T-helper 17 cell (primary cell): ENCODE data around the gene FAM209A. TPM values are rescaled to one million over a fixed set of nuclear protein-coding genes. Genes with fewer than 3 reads are reported as not detected.
"Not testable (repeated sequence)": the region's sequence is repeated elsewhere in the genome, so short reads cannot be mapped to it uniquely, and the experiment has no call there.

Experiments used
- ATAC-seq: fragments of 150-1000 bp; cut with Tn5 transposase; 2 replicates; pipeline ENCODE4 v1.10.0; 2021; ENCODE audit warnings: mild to moderate bottlenecking, moderate library complexity
- DNase-seq, 3 donors: peaks; one replicate each; pipeline versions ENCODE4 v3.0.0 to v3.0.0-alpha.2; 2020 to 2021
- H3K9me3 ChIP-seq: one replicate; pipeline ENCODE4 v1.7.0; 2013; ENCODE audit warnings: low read length, mild to moderate bottlenecking; ENCODE audit not compliant: control insufficient read depth, poor library complexity, severe bottlenecking
- H3K27ac Mint-ChIP-seq: one replicate; pipeline ENCODE4 v1.8.0; 2022; ENCODE audit warnings: mild to moderate bottlenecking, moderate library complexity, mixed read lengths
- H3K27me3 Mint-ChIP-seq: one replicate; pipeline ENCODE4 v1.8.0; 2022; ENCODE audit warnings: mixed read lengths
- H3K36me3 Mint-ChIP-seq: one replicate; pipeline ENCODE4 v1.8.0; 2022; ENCODE audit warnings: low read depth, mixed read lengths
- H3K4me1 Mint-ChIP-seq: one replicate; pipeline ENCODE4 v1.8.0; 2022; ENCODE audit warnings: mild to moderate bottlenecking, mixed read lengths
- H3K4me3 Mint-ChIP-seq: one replicate; pipeline ENCODE4 v1.8.0; 2022; ENCODE audit warnings: mild to moderate bottlenecking, moderate library complexity, mixed read lengths
- total RNA-seq, 4 donors: library from RNA in 2 of 4; stranded (reverse) in 2 of 4; gene quantifications; one replicate each; pipeline ENCODE4 v1.2.3 and lab custom pipeline; 2022 to 2026

The FAM209A gene
- total RNA-seq (1 to 10 TPM; 3.8 to 6.7 TPM), total RNA-seq (lab: John Stamatoyannopoulos, UW) (2.4 reads per million in 2 donors)

- not testable (repeated sequence) for H3K27me3 Mint-ChIP-seq, H3K9me3 ChIP-seq, H3K4me3 Mint-ChIP-seq, ATAC-seq, H3K4me1 Mint-ChIP-seq, DNase-seq, H3K36me3 Mint-ChIP-seq
- peak within 1 kb of the TSS; percentile 12 for H3K27ac Mint-ChIP-seq
Observed at GRCh38 chr20:56524444-56524843, at the start of gene FAM209A. FAM209A (plus strand) TSS chr20:56524744; CDS start chr20:56524809, 65 bp downstream.

- peak overlapping the region; percentile 83 for H3K27ac Mint-ChIP-seq
- H3K4me1 Mint-ChIP-seq: peaks cover 39% of the 10 kb centered on the region
- peaks cover 19% of the 10 kb centered on the region for H3K36me3 Mint-ChIP-seq
- no peak overlapping the region for H3K4me3 Mint-ChIP-seq
- no peaks in the 10 kb centered on the region for H3K9me3 ChIP-seq
- ATAC-seq: peak; percentile 39
- no peak for DNase-seq
- H3K27me3 Mint-ChIP-seq: no peaks in the 10 kb centered on the region
Observed at GRCh38 chr20:56483970-56484369, 40.6 kb upstream of the FAM209A start.

GRCh38 chr20:56487216-56487615 lies 37.3 kb upstream of the FAM209A start:
- Mint-ChIP-seq H3K36me3 (peaks cover 13% of the 10 kb centered on the region), H3K4me1 (peaks cover 29% of the 10 kb centered on the region), H3K27ac (no peak overlapping the region), H3K4me3 (no peak overlapping the region), H3K27me3 (no peaks in the 10 kb centered on the region)
- H3K9me3 ChIP-seq: no peaks in the 10 kb centered on the region
- DNase-seq: no peak
- no peak for ATAC-seq

- peaks cover 23% of the 10 kb centered on the region for H3K4me1 Mint-ChIP-seq
- H3K4me3 Mint-ChIP-seq: no peak overlapping the region
- ATAC-seq (no peak), DNase-seq (no peak)
- H3K27ac Mint-ChIP-seq: peak overlapping the region; percentile 29
- H3K27me3 Mint-ChIP-seq: no peaks in the 10 kb centered on the region
- no peaks in the 10 kb centered on the region for H3K9me3 ChIP-seq
- H3K36me3 Mint-ChIP-seq: peaks cover 13% of the 10 kb centered on the region
Observed at GRCh38 chr20:56488566-56488965, 36.0 kb upstream of the FAM209A start.

GRCh38 chr20:56501116-56501515 lies 23.4 kb upstream of the FAM209A start:
- no peak for DNase-seq
- no peak overlapping the region for H3K27ac Mint-ChIP-seq

GRCh38 chr20:56503916-56504315 lies 20.6 kb upstream of the FAM209A start:
- DNase-seq (no peak), ATAC-seq (no peak)
- H3K4me3 Mint-ChIP-seq: no peak overlapping the region
- H3K27ac Mint-ChIP-seq: peak overlapping the region; percentile 43
- H3K36me3 Mint-ChIP-seq: no peaks in the 10 kb centered on the region
- no peaks in the 10 kb centered on the region for H3K27me3 Mint-ChIP-seq
- no peaks in the 10 kb centered on the region for H3K9me3 ChIP-seq
- no peaks in the 10 kb centered on the region for H3K4me1 Mint-ChIP-seq

More at GRCh38 chr20:56501116-56501515, 23.4 kb upstream of the FAM209A start:
- H3K9me3 ChIP-seq: no peaks in the 10 kb centered on the region
- ATAC-seq: no peak
- H3K4me1 Mint-ChIP-seq: no peaks in the 10 kb centered on the region
- no peak overlapping the region for H3K4me3 Mint-ChIP-seq
- H3K36me3 Mint-ChIP-seq: peaks cover 3% of the 10 kb centered on the region
- H3K27me3 Mint-ChIP-seq: no peaks in the 10 kb centered on the region

- H3K9me3 ChIP-seq: no peaks in the 10 kb centered on the region
- Mint-ChIP-seq H3K4me3 (no peak overlapping the region), H3K36me3 (no peaks in the 10 kb centered on the region), H3K27ac (peak overlapping the region; percentile 43), H3K4me1 (no peaks in the 10 kb centered on the region), H3K27me3 (no peaks in the 10 kb centered on the region)
- no peak for DNase-seq
- ATAC-seq: peak; percentile 59
Observed at GRCh38 chr20:56504373-56505005, 20.1 kb upstream of the FAM209A start.

GRCh38 chr20:56506103-56506502 lies 18.4 kb upstream of the FAM209A start:
- H3K36me3 Mint-ChIP-seq: no peaks in the 10 kb centered on the region
- H3K27me3 Mint-ChIP-seq: no peaks in the 10 kb centered on the region

GRCh38 chr20:56511926-56512325 lies 12.6 kb upstream of the FAM209A start:
- ATAC-seq: no peak
- Mint-ChIP-seq H3K36me3 (no peaks in the 10 kb centered on the region), H3K27me3 (no peaks in the 10 kb centered on the region), H3K4me1 (no peaks in the 10 kb centered on the region), H3K4me3 (no peak overlapping the region), H3K27ac (no peak overlapping the region)
- H3K9me3 ChIP-seq: no peaks in the 10 kb centered on the region
- DNase-seq: no peak

More at GRCh38 chr20:56506103-56506502, 18.4 kb upstream of the FAM209A start:
- Mint-ChIP-seq H3K4me1 (no peaks in the 10 kb centered on the region), H3K4me3 (no peak overlapping the region), H3K27ac (no peak overlapping the region)
- no peak for ATAC-seq
- DNase-seq: no peak
- H3K9me3 ChIP-seq: no peaks in the 10 kb centered on the region

GRCh38 chr20:56513161-56514150 lies 11.1 kb upstream of the FAM209A start:
- Mint-ChIP-seq H3K27me3 (no peaks in the 10 kb centered on the region), H3K4me1 (no peaks in the 10 kb centered on the region), H3K36me3 (peaks cover 3% of the 10 kb centered on the region), H3K4me3 (no peak overlapping the region), H3K27ac (peak overlapping the region; percentile 34)
- H3K9me3 ChIP-seq: peaks cover 2% of the 10 kb centered on the region
- DNase-seq (no peak), ATAC-seq (no peak)

- Mint-ChIP-seq H3K36me3 (peaks cover 5% of the 10 kb centered on the region), H3K4me1 (no peaks in the 10 kb centered on the region), H3K4me3 (no peak overlapping the region), H3K27me3 (no peaks in the 10 kb centered on the region), H3K27ac (no peak overlapping the region)
- ATAC-seq (no peak), DNase-seq (no peak)
- H3K9me3 ChIP-seq: peaks cover 6% of the 10 kb centered on the region
Observed at GRCh38 chr20:56516631-56517030, 7.9 kb upstream of the FAM209A start.

- no peak overlapping the region for H3K4me3 Mint-ChIP-seq
- no peak for ATAC-seq
- H3K9me3 ChIP-seq: peaks cover 6% of the 10 kb centered on the region
Observed at GRCh38 chr20:56517211-56517610, 7.3 kb upstream of the FAM209A start.

GRCh38 chr20:56517641-56518040 lies 6.9 kb upstream of the FAM209A start:
- peaks cover 5% of the 10 kb centered on the region for H3K36me3 Mint-ChIP-seq
- no peak for DNase-seq

More at GRCh38 chr20:56517211-56517610, 7.3 kb upstream of the FAM209A start:
- Mint-ChIP-seq H3K27ac (no peak overlapping the region), H3K36me3 (peaks cover 5% of the 10 kb centered on the region), H3K27me3 (no peaks in the 10 kb centered on the region), H3K4me1 (no peaks in the 10 kb centered on the region)
- DNase-seq: no peak

More at GRCh38 chr20:56517641-56518040, 6.9 kb upstream of the FAM209A start:
- no peak overlapping the region for H3K4me3 Mint-ChIP-seq
- ATAC-seq: no peak
- no peaks in the 10 kb centered on the region for H3K4me1 Mint-ChIP-seq
- no peaks in the 10 kb centered on the region for H3K27me3 Mint-ChIP-seq
- peaks cover 6% of the 10 kb centered on the region for H3K9me3 ChIP-seq
- no peak overlapping the region for H3K27ac Mint-ChIP-seq
